ENCODE results near the gene MARCOL. TPM values are rescaled to one million over a fixed set of nuclear protein-coding genes. Genes with fewer than 3 reads are reported as not detected.

MARCOL gene
- total RNA-seq, 1 donor from 2014 or later = not detected

- intact Hi-C loops (cut with micrococcal nuclease) = no loop called here
- Histone ChIP-seq H3K36me3 (no peaks in the 10 kb centered on the region), H3K4me1 (peaks cover 11% of the 10 kb centered on the region), H3K27ac (replicated peaks) (peak overlapping the region; percentile 14), H3K9me3 (replicated peaks) (no peaks in the 10 kb centered on the region), H3K4me3 (no peak overlapping the region), H3K27me3 (ENCODE audit: low read depth) (no peaks in the 10 kb centered on the region)
- no peak for DNase-seq
- TF ChIP-seq, protein P1, sequence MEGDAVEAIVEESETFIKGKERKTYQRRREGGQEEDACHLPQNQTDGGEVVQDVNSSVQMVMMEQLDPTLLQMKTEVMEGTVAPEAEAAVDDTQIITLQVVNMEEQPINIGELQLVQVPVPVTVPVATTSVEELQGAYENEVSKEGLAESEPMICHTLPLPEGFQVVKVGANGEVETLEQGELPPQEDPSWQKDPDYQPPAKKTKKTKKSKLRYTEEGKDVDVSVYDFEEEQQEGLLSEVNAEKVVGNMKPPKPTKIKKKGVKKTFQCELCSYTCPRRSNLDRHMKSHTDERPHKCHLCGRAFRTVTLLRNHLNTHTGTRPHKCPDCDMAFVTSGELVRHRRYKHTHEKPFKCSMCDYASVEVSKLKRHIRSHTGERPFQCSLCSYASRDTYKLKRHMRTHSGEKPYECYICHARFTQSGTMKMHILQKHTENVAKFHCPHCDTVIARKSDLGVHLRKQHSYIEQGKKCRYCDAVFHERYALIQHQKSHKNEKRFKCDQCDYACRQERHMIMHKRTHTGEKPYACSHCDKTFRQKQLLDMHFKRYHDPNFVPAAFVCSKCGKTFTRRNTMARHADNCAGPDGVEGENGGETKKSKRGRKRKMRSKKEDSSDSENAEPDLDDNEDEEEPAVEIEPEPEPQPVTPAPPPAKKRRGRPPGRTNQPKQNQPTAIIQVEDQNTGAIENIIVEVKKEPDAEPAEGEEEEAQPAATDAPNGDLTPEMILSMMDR (IDR thresholded peaks at IDR 0.05; ENCODE audit: borderline replicate concordance) = no peak
These were observed 33.1 kb upstream of the MARCOL start for GRCh38 chr5:148205044-148205806.

DNA sequence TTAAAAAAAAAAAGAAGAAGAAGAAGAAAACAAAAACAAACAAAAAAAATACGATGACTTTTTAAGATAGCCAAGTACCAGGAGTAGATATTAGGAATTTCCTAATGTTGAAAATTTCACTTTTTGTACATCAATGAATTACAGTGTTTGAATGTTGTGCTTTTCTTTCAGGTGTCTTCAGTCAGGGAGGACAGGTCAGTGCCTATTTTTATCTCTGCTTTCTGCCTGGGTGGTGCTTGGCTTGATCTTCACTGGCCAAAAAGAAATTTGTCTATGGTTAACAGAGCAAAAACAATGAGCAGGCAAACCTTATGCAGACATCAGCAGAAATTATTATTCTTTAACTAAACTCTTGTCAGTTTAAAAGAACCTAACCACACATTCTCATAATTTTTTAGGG is 32.5 kb upstream of the MARCOL start:
- TF ChIP-seq, protein P1 (IDR thresholded peaks at IDR 0.05; ENCODE audit: borderline replicate concordance) = no peak
- Histone ChIP-seq H3K4me3 (no peak overlapping the region), H3K4me1 (peaks cover 11% of the 10 kb centered on the region), H3K27me3 (ENCODE audit: low read depth) (no peaks in the 10 kb centered on the region), H3K36me3 (no peaks in the 10 kb centered on the region), H3K9me3 (replicated peaks) (no peaks in the 10 kb centered on the region), H3K27ac (replicated peaks) (peak overlapping the region; percentile 14)
- intact Hi-C loops (cut with micrococcal nuclease) = no loop called here
- DNase-seq = no peak

GRCh38 chr5:148206620-148207019 is 31.7 kb upstream of the MARCOL start:
- H3K36me3 ChIP-seq = no peaks in the 10 kb centered on the region
- TF ChIP-seq, protein P1 (IDR thresholded peaks at IDR 0.05; ENCODE audit: borderline replicate concordance) = no peak
- H3K4me3 ChIP-seq = no peak overlapping the region
- H3K4me1 ChIP-seq = peaks cover 11% of the 10 kb centered on the region
- H3K9me3 ChIP-seq (replicated peaks) = no peaks in the 10 kb centered on the region
- DNase-seq = no peak
- intact Hi-C loops (cut with micrococcal nuclease) = no loop called here
- H3K27me3 ChIP-seq (ENCODE audit: low read depth) = no peaks in the 10 kb centered on the region
- H3K27ac ChIP-seq (replicated peaks) = no peak overlapping the region

GRCh38 chr5:148208226-148208625 is 30.1 kb upstream of the MARCOL start:
- TF ChIP-seq, protein P1 (IDR thresholded peaks at IDR 0.05; ENCODE audit: borderline replicate concordance) = no peak
- Histone ChIP-seq H3K27ac (replicated peaks) (no peak overlapping the region), H3K9me3 (replicated peaks) (no peaks in the 10 kb centered on the region), H3K36me3 (no peaks in the 10 kb centered on the region), H3K4me3 (no peak overlapping the region), H3K27me3 (ENCODE audit: low read depth) (no peaks in the 10 kb centered on the region), H3K4me1 (peaks cover 11% of the 10 kb centered on the region)
- intact Hi-C loops (cut with micrococcal nuclease) = no loop called here
- no peak for DNase-seq

DNA sequence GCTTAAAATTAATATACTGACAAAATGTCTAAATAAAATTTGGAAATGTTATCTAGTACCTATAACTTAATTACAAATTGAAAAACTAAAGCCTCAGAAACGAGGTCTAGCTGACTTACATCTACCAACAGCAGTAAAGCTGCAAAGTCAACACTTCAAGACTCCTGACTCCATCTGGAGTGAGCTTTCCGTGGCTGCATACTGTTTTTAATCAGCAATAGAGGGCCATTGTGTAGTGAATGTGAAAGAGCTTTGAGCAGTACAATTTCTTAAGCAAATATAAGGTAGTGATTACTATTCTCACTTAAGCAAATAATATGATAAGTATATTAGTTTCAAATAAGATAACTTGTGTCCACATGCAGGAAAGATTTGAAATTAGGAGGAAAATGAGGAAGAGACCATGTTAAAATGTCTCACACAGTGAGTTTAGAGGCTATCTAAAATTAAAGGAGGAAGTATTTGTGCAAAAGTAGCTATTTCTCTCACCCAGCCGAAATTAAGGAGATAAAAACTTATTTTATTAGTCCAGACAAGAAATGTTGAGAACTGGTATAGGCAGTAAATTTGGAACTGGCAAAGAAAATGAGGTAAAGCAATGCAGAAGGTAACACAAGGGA is 29.1 kb upstream of the MARCOL start:
- H3K4me1 ChIP-seq = peaks cover 11% of the 10 kb centered on the region
- H3K4me3 ChIP-seq = no peak overlapping the region
- no peaks in the 10 kb centered on the region for H3K9me3 ChIP-seq (replicated peaks)
- intact Hi-C loops (cut with micrococcal nuclease) = no loop called here
- no peaks in the 10 kb centered on the region for H3K27me3 ChIP-seq (ENCODE audit: low read depth)
- no peak for DNase-seq
- H3K27ac ChIP-seq (replicated peaks) = no peak overlapping the region
- TF ChIP-seq, protein P1 (IDR thresholded peaks at IDR 0.05; ENCODE audit: borderline replicate concordance) = no peak
- H3K36me3 ChIP-seq = no peaks in the 10 kb centered on the region

Measured in left ventricle myocardium inferior (tissue), 1 donor.